IMR-90 (cell line): Measurements from ENCODE around the gene TSPYL4. TPM values are rescaled to one million over a fixed set of nuclear protein-coding genes. Genes with fewer than 3 reads are reported as not detected.

Experiments
- ATAC-seq: fragments of 200-7000 bp; cut with Tn5 transposase; 2 replicates; pipeline ENCODE4 v1.9.1; 2020; ENCODE audit warnings: low read depth, mild to moderate bottlenecking, moderate library complexity
- Bru-seq: library from RNA; stranded (reverse); fragments of 400-500 nt; gene quantifications from one replicate; lab custom pipeline; 2021; lab: Mats Ljungman, UMichigan
- BruChase-seq, 2 experiments: library from RNA; stranded (reverse); fragments of 400-500 nt; gene quantifications; one replicate each; lab custom pipeline; 2021; lab: Mats Ljungman, UMichigan
- BruUV-seq: library from RNA; stranded (reverse); fragments of 400-500 nt; replicated peaks from 2 replicates; lab custom pipeline; 2021; lab: Mats Ljungman, UMichigan
- CTCF ChIA-PET: fragments of 300-600 bp; formaldehyde crosslinking; extraction: SDS; loops from one replicate; lab custom pipeline; 2021; ENCODE audit warnings: antibody characterized with exemption; lab: Yijun Ruan, JAX
- POLR2A ChIA-PET: fragments of 300-600 bp; sonication (Branson Sonifier 250); formaldehyde crosslinking; loops from one replicate; lab custom pipeline; 2022; ENCODE audit warnings: antibody characterized with exemption; ENCODE audit not compliant: unreplicated experiment; lab: Charles Lee
- DNase-seq: peaks from one replicate; pipeline ENCODE4 v3.0.0; 2013
- H2AFZ ChIP-seq: replicated peaks from 2 replicates; pipeline ENCODE3; 2013; ENCODE audit warnings: low read length, mild to moderate bottlenecking; ENCODE audit not compliant: poor library complexity
- H2AK5ac ChIP-seq: 2 replicates; pipeline ENCODE4 v1.6.1; 2013; ENCODE audit warnings: low read depth, low read length, inconsistent platforms
- H2AK9ac ChIP-seq: replicated peaks from 2 replicates; pipeline ENCODE3; 2013; ENCODE audit warnings: mild to moderate bottlenecking, low read depth, low read length, moderate library complexity; ENCODE audit not compliant: poor library complexity
- H2BK120ac ChIP-seq: 2 replicates; pipeline ENCODE4 v1.6.1; 2013; ENCODE audit warnings: low read depth, low read length, inconsistent platforms
- H2BK15ac ChIP-seq: 3 replicates; pipeline ENCODE4 v1.6.1; 2013; ENCODE audit warnings: low read depth, low read length, inconsistent platforms
- H2BK20ac ChIP-seq: 2 replicates; pipeline ENCODE4 v1.6.1; 2013; ENCODE audit warnings: low read depth, mild to moderate bottlenecking, inconsistent platforms, low read length, moderate library complexity
- H2BK5ac ChIP-seq: 2 replicates; pipeline ENCODE4 v1.6.1; 2013; ENCODE audit warnings: mild to moderate bottlenecking, low read depth, low read length, inconsistent platforms; ENCODE audit not compliant: poor library complexity, severe bottlenecking
- H3K14ac ChIP-seq: replicated peaks from 2 replicates; pipeline ENCODE4 v1.6.1; 2013; ENCODE audit warnings: low read depth, low read length, inconsistent platforms
- H3K18ac ChIP-seq: 2 replicates; pipeline ENCODE4 v1.6.1; 2013; ENCODE audit warnings: low read depth, low read length, control low read depth
- H3K23ac ChIP-seq: 2 replicates; pipeline ENCODE4 v1.6.1; 2013; ENCODE audit warnings: low read depth, low read length, inconsistent platforms
- H3K27ac ChIP-seq: 2 replicates; pipeline ENCODE4 v1.5.1; 2013; ENCODE audit warnings: mild to moderate bottlenecking, control low read depth, low read length; ENCODE audit not compliant: insufficient read depth
- H3K27me3 ChIP-seq: 2 replicates; pipeline ENCODE4 v1.6.1; 2013; ENCODE audit warnings: low read length; ENCODE audit not compliant: control insufficient read depth, insufficient read depth
- H3K36me3 ChIP-seq: 2 replicates; pipeline ENCODE4 v1.6.1; 2013; ENCODE audit warnings: low read length, mixed read lengths; ENCODE audit not compliant: control insufficient read depth, insufficient read depth
- H3K4ac ChIP-seq: 2 replicates; pipeline ENCODE4 v1.6.1; 2013; ENCODE audit warnings: low read depth, low read length, inconsistent platforms
- H3K4me1 ChIP-seq: 2 replicates; pipeline ENCODE4 v1.6.1; 2013; ENCODE audit warnings: low read length, mixed read lengths; ENCODE audit not compliant: control insufficient read depth, insufficient read depth
- H3K4me2 ChIP-seq: 2 replicates; pipeline ENCODE4 v1.6.1; 2013; ENCODE audit warnings: low read depth, mild to moderate bottlenecking, control low read depth, low read length, moderate library complexity
- H3K4me3 ChIP-seq: 2 replicates; pipeline ENCODE4 v1.5.1; 2013; ENCODE audit warnings: low read depth, mild to moderate bottlenecking, control low read depth, low read length, moderate library complexity; ENCODE audit not compliant: insufficient read depth
- H3K56ac ChIP-seq: 2 replicates; pipeline ENCODE4 v1.6.1; 2013; ENCODE audit warnings: low read length, inconsistent platforms; ENCODE audit not compliant: insufficient read depth; ENCODE audit errors: extremely low read depth
- H3K79me1 ChIP-seq, 2 experiments: 2 replicates each; pipeline ENCODE4 v1.6.1; 2013; ENCODE audit warnings: low read length in 2 of 2, inconsistent platforms in 1 of 2, low read depth in 1 of 2
- H3K9ac ChIP-seq: 2 replicates; pipeline ENCODE4 v1.6.1; 2013; ENCODE audit warnings: low read depth, low read length, control low read depth
- H3K9me1 ChIP-seq: 2 replicates; pipeline ENCODE4 v1.6.1; 2013; ENCODE audit warnings: low read length, inconsistent platforms; ENCODE audit not compliant: insufficient read depth
- H3K9me3 ChIP-seq: 2 replicates; pipeline ENCODE4 v1.6.1; 2013; ENCODE audit warnings: low read length; ENCODE audit not compliant: control insufficient read depth, insufficient read depth
- H4K20me1 ChIP-seq: 2 replicates; pipeline ENCODE4 v1.6.1; 2013; ENCODE audit warnings: low read length, inconsistent platforms; ENCODE audit not compliant: insufficient read depth
- H4K5ac ChIP-seq: 2 replicates; pipeline ENCODE4 v1.6.1; 2013; ENCODE audit warnings: mild to moderate bottlenecking, low read depth, low read length, control low read depth
- H4K8ac ChIP-seq, 2 experiments: 2 replicates each; pipeline ENCODE4 v1.6.1; 2013; ENCODE audit warnings: low read depth in 2 of 2, low read length in 2 of 2, control low read depth in 1 of 2, inconsistent platforms in 1 of 2
- H4K91ac ChIP-seq: 2 replicates; pipeline ENCODE4 v1.6.1; 2013; ENCODE audit warnings: low read depth, low read length, inconsistent platforms; ENCODE audit not compliant: insufficient read depth
- CEBPB ChIP-seq: IDR thresholded peaks from 2 replicates; pipeline ENCODE4 v1.6.1; 2012; ENCODE audit warnings: low read depth, low read length, improper control_type of control experiment
- CTCF ChIP-seq: conservative IDR thresholded peaks from 2 replicates; pipeline ENCODE4 v1.5.1; 2012; ENCODE audit warnings: mild to moderate bottlenecking, low read depth, low read length, improper control_type of control experiment
- ELK1 ChIP-seq: fragments of 150-350 bp; IDR thresholded peaks from 2 replicates; pipeline ENCODE4 v1.6.1; 2016; ENCODE audit warnings: low read depth, mild to moderate bottlenecking, low read length, moderate library complexity, borderline replicate concordance
- MAFK ChIP-seq: IDR thresholded peaks from 2 replicates; pipeline ENCODE4 v1.6.1; 2012; ENCODE audit warnings: low read depth, low read length, improper control_type of control experiment
- MXI1 ChIP-seq: IDR thresholded peaks from 2 replicates; pipeline ENCODE4 v1.6.1; 2012; ENCODE audit warnings: low read depth, mild to moderate bottlenecking, low read length, moderate library complexity, borderline replicate concordance
- NFE2L2 ChIP-seq: fragments of 150-350 bp; IDR thresholded peaks from 2 replicates; pipeline ENCODE4 v1.6.1; 2016; ENCODE audit warnings: low read depth, mild to moderate bottlenecking, low read length
- RCOR1 ChIP-seq: IDR thresholded peaks from 2 replicates; pipeline ENCODE4 v1.6.1; 2012; ENCODE audit warnings: mild to moderate bottlenecking, low read length, improper control_type of control experiment; ENCODE audit not compliant: insufficient replicate concordance
- RFX5 ChIP-seq: IDR thresholded peaks from 2 replicates; pipeline ENCODE4 v1.8.0; 2012; ENCODE audit warnings: low read depth, mild to moderate bottlenecking, low read length, moderate library complexity
- SMC3 ChIP-seq: fragments of 150-350 bp; IDR thresholded peaks from 2 replicates; pipeline ENCODE4 v1.6.1; 2016; ENCODE audit warnings: low read depth, mild to moderate bottlenecking, antibody characterized with exemption, low read length, moderate library complexity
- USF2 ChIP-seq: fragments of 150-350 bp; IDR thresholded peaks from 2 replicates; pipeline ENCODE4 v1.6.1; 2017; ENCODE audit warnings: mild to moderate bottlenecking, antibody characterized with exemption, low read length, low read depth
- WGBS, 2 experiments: methylation state at CpG; one replicate each; pipeline versions ENCODE4 v1.1.5 to v1.1.7; 2013; ENCODE audit warnings: missing lambda C conversion rate in 2 of 2; ENCODE audit not compliant: insufficient read length in 1 of 2; ENCODE audit errors: extremely low coverage in 2 of 2; 5-methylcytosine and 5-hydroxymethylcytosine counted together
- dilution Hi-C: fragments of 300-500 bp; cut with HindIII; formaldehyde crosslinking; loops from one replicate; pipeline ENCODE4 v1.14.3; 2018; ENCODE audit warnings: low sequenced_read_pairs; ENCODE audit not compliant: unreplicated experiment
- in situ Hi-C: fragments of 300-500 bp; cut with MboI; formaldehyde crosslinking; loops from 3 replicates; pipeline ENCODE4 v1.14.3; 2019; ENCODE audit warnings: low sequenced_read_pairs, inconsistent platforms, mixed read lengths
- intact Hi-C: fragments of 100-400 bp; cut with micrococcal nuclease; formaldehyde crosslinking; loops from 2 replicates; pipeline ENCODE4 v1.10.0; 2022
- long read RNA-seq: library from polyadenylated mRNA; unstranded; transcript quantifications from one replicate; pipeline ENCODE4 v2.0.0, GENCODE V29; 2021; ENCODE audit not compliant: unreplicated experiment
- polyA plus RNA-seq, 3 experiments: library from polyadenylated mRNA; depleted of rRNA; stranded (reverse); fragments of >200 nt; gene quantifications; 2 replicates each; pipeline ENCODE4 v1.2.3, GENCODE V29; 2012; ENCODE audit warnings: low replicate concordance in 1 of 3
- total RNA-seq: library from RNA; depleted of rRNA; stranded (reverse); fragments of >200 nt; gene quantifications from 2 replicates; pipeline ENCODE4 v1.2.3, GENCODE V29; 2012; rRNA removed

Gene TSPYL4
- total RNA-seq (22.0 and 23.1 TPM in 2 replicates), polyA plus RNA-seq (2012; rRNA removed) (29.0 and 29.9 TPM in 2 replicates), Bru-seq, nascent RNA (percentile 82 among the genes with signal in this experiment), BruChase-seq, experiment 1, labeled RNA remaining after a 6-hour chase (percentile 92 among the genes with signal in this experiment), BruChase-seq, experiment 2, labeled RNA remaining after a 2-hour chase (percentile 92 among the genes with signal in this experiment)
- polyA plus RNA-seq (2012; cell fraction: cytosol; rRNA removed) = 11.5 and 20.0 TPM in 2 replicates
- 21.8 and 63.1 TPM in 2 replicates for polyA plus RNA-seq (2012; cell fraction: nucleus; rRNA removed; ENCODE audit: low replicate concordance)
- long read RNA-seq, partial matches to known transcripts = 0 of 1 reads
- long read RNA-seq, other reads (novel, unspliced or antisense) = 1 of 1 reads

- peak within 1 kb of the TSS; percentile 86 for H3K9ac ChIP-seq
- 2% methylated on average over 15 of the region's 53 CpGs; no CpG with 5 or more reads in 1 of the 2 experiments for WGBS, 2 experiments
- H2AK9ac ChIP-seq = peak within 1 kb of the TSS; percentile 97
- H2BK120ac ChIP-seq = peak within 1 kb of the TSS; percentile 45
- peak within 1 kb of the TSS; percentile 87 for H3K18ac ChIP-seq
- peaks cover 14% of the 10 kb centered on the region for H3K9me1 ChIP-seq
- H4K8ac ChIP-seq = peak within 1 kb of the TSS; percentile 14 to 90
- H3K79me1 ChIP-seq = peaks cover 16 to 50% of the 10 kb centered on the region in 2 experiments; a peak in 3 of 4 replicates
- ChIA-PET POLR2A (no interaction called here), CTCF (interaction anchor here (2.0 to 2.9 kb wide), 2 partner anchors 14 to 36 kb away, joined by 9 to 12 read pairs; no protein-coding TSS in a partner anchor)
- in situ Hi-C loops = no loop called here
- H3K36me3 ChIP-seq = peaks cover 2% of the 10 kb centered on the region; the same call in 1 of the 2 replicates
- DNase-seq (peak; percentile 97), ATAC-seq (peak; percentile 91)
- H3K4me3 ChIP-seq = peak within 1 kb of the TSS; percentile 90
- H3K4me1 ChIP-seq = peaks cover 22% of the 10 kb centered on the region
- H4K5ac ChIP-seq = peak within 1 kb of the TSS; percentile 97
- peak within 1 kb of the TSS; percentile 90 for H3K4me2 ChIP-seq
- no TSS peak for BruUV-seq
- peak within 1 kb of the TSS; percentile 66 for H3K23ac ChIP-seq
- H3K4ac ChIP-seq = peak within 1 kb of the TSS; percentile 100
- no peaks in the 10 kb centered on the region for H3K9me3 ChIP-seq
- intact Hi-C loops = loop anchor here (1.0 to 5.0 kb wide), 2 partner anchors 36 to 188 kb away; no protein-coding TSS in a partner anchor
- peak within 1 kb of the TSS; percentile 98 for H2AFZ ChIP-seq
- H4K20me1 ChIP-seq = 0 out of 2 replicates have a peak, but pooled peaks cover 3% of the 10 kb centered on the region
- peak within 1 kb of the TSS; percentile 98; the same call in 1 of the 2 replicates for H2BK20ac ChIP-seq
- H3K14ac ChIP-seq = peak within 1 kb of the TSS; percentile 95
- H3K27ac ChIP-seq = peak within 1 kb of the TSS; percentile 86
- peak within 1 kb of the TSS; percentile 94 for H2BK5ac ChIP-seq
- peak within 1 kb of the TSS; percentile 90 for H4K91ac ChIP-seq
- H3K27me3 ChIP-seq = no peaks in the 10 kb centered on the region
- H3K56ac ChIP-seq = peak within 1 kb of the TSS; percentile 80
- H2BK15ac ChIP-seq = peak within 1 kb of the TSS; percentile 67; the same call in 1 of the 3 replicates
- dilution Hi-C loops = no loop called here
- peak within 1 kb of the TSS; percentile 90 for H2AK5ac ChIP-seq
- TF ChIP-seq CTCF = no peak
- TF ChIP-seq RCOR1 = no peak
- peak; percentile 50; the same call in 1 of the 2 replicates for TF ChIP-seq CEBPB
- TF ChIP-seq RFX5 = peak; percentile 98
- no peak for TF ChIP-seq SMC3
- no peak for TF ChIP-seq MAFK
- TF ChIP-seq NFE2L2 = no peak
- peak; percentile 43; the same call in 1 of the 2 replicates for TF ChIP-seq MXI1
- TF ChIP-seq ELK1 = no peak
- TF ChIP-seq USF2 = no peak
These were observed at the start of gene TSPYL4 for GRCh38 chr6:116253505-116254296. Gene TSPYL4, minus strand, starts transcription at chr6:116254075. Its CDS starts 67 bp downstream, at chr6:116254008.
